Measurements from ENCODE around the gene ADORA2B.

ADORA2B gene

GRCh38 chr17:15996322-15996721, 51.4 kb downstream of the ADORA2B start:
- DNase-seq (ENCODE audit: low spot score) = no peak

GRCh38 chr17:15998031-15998562, 53.2 kb downstream of the ADORA2B start:
- DNase-seq (ENCODE audit: low spot score) = no peak

GRCh38 chr17:15999141-15999973, 54.4 kb downstream of the ADORA2B start, which contains the start of the genes TTC19 and ZSWIM7:
TTC19 (plus strand) TSS chr17:15999824; CDS start chr17:15999849, 25 bp downstream.
ZSWIM7 (minus strand) TSS chr17:15999704; CDS start chr17:15999594, 110 bp downstream.
- peak; percentile 95 for DNase-seq (ENCODE audit: low spot score)

GRCh38 chr17:15999974-16000827, 55.3 kb downstream of the ADORA2B start:
- no peak for DNase-seq (ENCODE audit: low spot score)

GRCh38 chr17:16001226-16001897, 56.4 kb downstream of the ADORA2B start:
- no peak for DNase-seq (ENCODE audit: low spot score)

GRCh38 chr17:16002708-16003260, 57.9 kb downstream of the ADORA2B start:
- no peak for DNase-seq (ENCODE audit: low spot score)

GRCh38 chr17:16003841-16004240, 58.9 kb downstream of the ADORA2B start:
- DNase-seq (ENCODE audit: low spot score) = no peak

- no peak for DNase-seq (ENCODE audit: low spot score)
Observed at GRCh38 chr17:16005636-16006035, 60.7 kb downstream of the ADORA2B start.

GRCh38 chr17:16007439-16007838, 62.5 kb downstream of the ADORA2B start:
- DNase-seq (ENCODE audit: low spot score) = no peak

- DNase-seq (ENCODE audit: low spot score) = no peak
Observed at GRCh38 chr17:16013943-16014407, 69.0 kb downstream of the ADORA2B start.

GRCh38 chr17:16019347-16019746, 74.4 kb downstream of the ADORA2B start:
- DNase-seq (ENCODE audit: low spot score) = no peak

- DNase-seq (ENCODE audit: low spot score) = no peak
Observed at GRCh38 chr17:16023881-16024280, 79.0 kb downstream of the ADORA2B start.

GRCh38 chr17:16025202-16025601, 80.3 kb downstream of the ADORA2B start:
- no peak for DNase-seq (ENCODE audit: low spot score)
